Endometrial microvascular endothelial cells (primary cell): Measurements from ENCODE around the gene UGT2A1. TPM values are rescaled to one million over a fixed set of nuclear protein-coding genes. Genes with fewer than 3 reads are reported as not detected.

Experiments
- in situ Hi-C: cut with HindIII; loops from 2 replicates; pipeline ENCODE4 v1.10.0; 2017; ENCODE audit warnings: low sequenced_read_pairs, low pct_unique_long_range_greater_than_20kb; ENCODE audit errors: inconsistent ontology term
- total RNA-seq: library from RNA; depleted of rRNA; stranded (reverse); fragments of >200 nt; gene quantifications from one replicate; pipeline ENCODE4 v1.2.3, GENCODE V29; 2015; ENCODE audit errors: inconsistent ontology term

The UGT2A1 gene
- total RNA-seq, 1 donor from 2014 or later, result not detected

- in situ Hi-C loops, result no loop called here
Measured at GRCh38 chr4:69600013-69600412, 53.0 kb downstream of the UGT2A1 start.

GRCh38 chr4:69594382-69594781 lies 58.7 kb downstream of the UGT2A1 start:
- in situ Hi-C loops, result no loop called here

- in situ Hi-C loops, result no loop called here
Measured at GRCh38 chr4:69591364-69591763, 61.7 kb downstream of the UGT2A1 start.

- in situ Hi-C loops, result no loop called here
Measured at GRCh38 chr4:69589884-69590283, 63.2 kb downstream of the UGT2A1 start.

GRCh38 chr4:69584135-69584534 lies 68.9 kb downstream of the UGT2A1 start:
- in situ Hi-C loops, result no loop called here

GRCh38 chr4:69583543-69583942 lies 69.5 kb downstream of the UGT2A1 start:
- in situ Hi-C loops, result no loop called here

- in situ Hi-C loops, result no loop called here
Measured at GRCh38 chr4:69577245-69577644, 75.8 kb downstream of the UGT2A1 start.

- in situ Hi-C loops, result no loop called here
Measured at GRCh38 chr4:69576251-69576877, 76.7 kb downstream of the UGT2A1 start.

- in situ Hi-C loops, result no loop called here
Measured at GRCh38 chr4:69568787-69569186, 84.3 kb downstream of the UGT2A1 start.

- in situ Hi-C loops, result no loop called here
Measured at GRCh38 chr4:69563424-69563823, 89.6 kb downstream of the UGT2A1 start.

- in situ Hi-C loops, result no loop called here
Measured at GRCh38 chr4:69549651-69550050, 103.4 kb downstream of the UGT2A1 start.

- in situ Hi-C loops, result no loop called here
Measured at GRCh38 chr4:69546134-69546765, 106.8 kb downstream of the UGT2A1 start.

Other genes starting within 250 kb of the UGT2A1 start
- gene UGT2B4, start 157.3 kb downstream of the UGT2A1 start, total RNA-seq, result not detected
- gene UGT2A2, start 13.6 kb downstream of the UGT2A1 start, total RNA-seq, result not detected
- gene SULT1B1, start 107.4 kb upstream of the UGT2A1 start, total RNA-seq, result 29.3 TPM
- gene SULT1E1, start 206.9 kb upstream of the UGT2A1 start, total RNA-seq, result 6.9 TPM